GM21717 (cell line): ENCODE results near the gene SLC5A6.

Experiments used
- ATAC-seq: cut with Tn5 transposase; IDR thresholded peaks from one replicate; pipeline ENCODE4 v1.9.1; 2021; ENCODE audit warnings: mild to moderate bottlenecking, moderate library complexity; ENCODE audit not compliant: unreplicated experiment

The SLC5A6 gene

DNA sequence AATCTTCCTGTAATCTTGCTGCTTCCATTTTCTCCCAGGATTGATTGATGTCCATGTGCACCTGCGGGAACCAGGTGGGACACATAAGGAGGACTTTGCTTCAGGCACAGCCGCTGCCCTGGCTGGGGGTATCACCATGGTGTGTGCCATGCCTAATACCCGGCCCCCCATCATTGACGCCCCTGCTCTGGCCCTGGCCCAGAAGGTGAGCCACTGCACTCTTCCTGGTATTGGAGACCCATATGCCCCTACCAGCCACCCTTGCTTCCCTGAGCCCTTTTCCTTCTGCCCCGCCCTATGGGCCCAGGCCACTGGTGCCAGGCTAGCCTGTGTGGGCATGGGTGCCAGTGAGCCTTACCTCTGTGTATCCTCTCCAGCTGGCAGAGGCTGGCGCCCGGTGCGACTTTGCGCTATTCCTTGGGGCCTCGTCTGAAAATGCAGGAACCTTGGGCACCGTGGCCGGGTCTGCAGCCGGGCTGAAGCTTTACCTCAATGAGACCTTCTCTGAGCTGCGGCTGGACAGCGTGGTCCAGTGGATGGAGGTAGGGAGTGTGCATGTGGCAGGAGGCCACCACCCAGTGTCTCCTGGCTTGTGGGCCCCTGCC is 25.4 kb upstream of the SLC5A6 start:
- no peak for ATAC-seq

DNA sequence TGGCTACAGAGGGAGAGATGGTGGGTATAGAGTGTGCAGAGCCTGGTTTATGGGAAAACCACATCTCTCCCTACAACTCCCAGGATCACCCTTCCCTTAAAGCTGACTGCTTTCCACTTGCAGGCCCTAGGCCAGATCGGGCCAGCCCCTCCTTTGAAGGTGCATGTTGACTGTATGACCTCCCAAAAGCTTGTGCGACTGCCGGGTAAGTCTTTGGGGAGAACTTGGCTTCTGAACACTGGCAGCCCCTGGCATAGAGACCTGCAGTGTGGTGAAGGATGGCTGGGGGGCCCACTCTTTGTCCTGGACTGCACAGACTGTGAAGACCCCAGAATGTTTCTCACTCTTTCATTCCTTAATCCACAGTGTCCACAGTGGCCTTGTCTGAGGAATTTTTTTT is 24.6 kb upstream of the SLC5A6 start:
- ATAC-seq = no peak

DNA sequence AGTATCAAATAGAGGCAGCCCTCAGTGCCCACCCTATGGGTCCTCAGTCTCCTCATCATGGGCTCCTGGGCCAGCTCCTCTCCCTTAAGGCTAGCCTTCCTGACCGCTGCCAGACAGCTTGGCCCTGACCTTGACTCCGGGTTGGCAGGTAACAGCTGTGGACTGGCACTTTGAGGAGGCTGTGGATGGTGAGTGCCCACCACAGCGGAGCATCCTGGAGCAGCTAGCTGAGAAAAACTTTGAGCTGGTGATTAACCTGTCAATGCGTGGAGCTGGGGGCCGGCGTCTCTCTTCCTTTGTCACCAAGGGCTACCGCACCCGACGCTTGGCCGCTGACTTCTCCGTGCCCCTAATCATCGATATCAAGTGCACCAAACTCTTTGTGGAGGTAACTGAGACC is 24.1 kb upstream of the SLC5A6 start:
- ATAC-seq = no peak

DNA sequence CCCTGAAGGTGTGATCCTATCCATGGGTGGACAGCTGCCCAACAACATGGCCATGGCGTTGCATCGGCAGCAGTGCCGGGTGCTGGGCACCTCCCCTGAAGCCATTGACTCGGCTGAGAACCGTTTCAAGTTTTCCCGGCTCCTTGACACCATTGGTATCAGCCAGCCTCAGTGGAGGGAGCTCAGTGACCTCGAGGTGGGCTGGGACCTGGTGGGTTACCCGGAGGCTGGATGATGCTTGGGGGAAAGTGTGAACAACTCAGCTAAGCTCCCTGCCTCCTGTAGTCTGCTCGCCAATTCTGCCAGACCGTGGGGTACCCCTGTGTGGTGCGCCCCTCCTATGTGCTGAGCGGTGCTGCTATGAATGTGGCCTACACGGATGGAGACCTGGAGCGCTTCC is 21.3 kb upstream of the SLC5A6 start:
- ATAC-seq = no peak

DNA sequence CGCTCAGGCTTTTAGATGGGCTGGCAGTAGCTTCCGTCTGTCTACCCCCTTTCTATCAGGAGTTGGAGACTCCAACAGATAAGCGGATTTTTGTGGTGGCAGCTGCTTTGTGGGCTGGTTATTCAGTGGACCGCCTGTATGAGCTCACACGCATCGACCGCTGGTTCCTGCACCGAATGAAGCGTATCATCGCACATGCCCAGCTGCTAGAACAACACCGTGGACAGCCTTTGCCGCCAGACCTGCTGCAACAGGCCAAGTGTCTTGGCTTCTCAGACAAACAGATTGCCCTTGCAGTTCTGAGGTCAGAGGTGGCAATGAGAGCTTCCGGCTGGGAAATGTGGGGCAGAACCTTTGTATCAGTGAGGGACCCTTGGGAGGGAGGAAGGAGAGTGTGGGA is 19.9 kb upstream of the SLC5A6 start:
- ATAC-seq = no peak

DNA sequence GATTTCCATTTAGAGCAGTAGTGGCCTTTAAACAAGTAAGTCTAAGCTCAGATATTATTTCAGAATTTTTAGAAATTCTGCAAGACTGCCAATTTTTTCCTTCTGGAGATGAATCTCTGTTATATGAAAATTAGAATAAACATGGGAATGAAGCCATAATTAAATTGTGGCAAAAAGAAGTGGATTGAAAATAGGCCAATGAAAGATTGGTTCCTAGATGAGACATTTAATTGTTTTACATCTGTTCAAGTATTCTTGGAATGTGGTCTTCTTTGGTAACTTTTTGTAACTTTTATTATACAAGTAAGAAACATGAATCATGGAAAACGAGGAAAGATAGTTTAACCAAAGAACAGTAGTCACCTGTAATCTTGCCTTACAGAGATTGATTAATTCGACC is 15.4 kb upstream of the SLC5A6 start:
- no peak for ATAC-seq

DNA sequence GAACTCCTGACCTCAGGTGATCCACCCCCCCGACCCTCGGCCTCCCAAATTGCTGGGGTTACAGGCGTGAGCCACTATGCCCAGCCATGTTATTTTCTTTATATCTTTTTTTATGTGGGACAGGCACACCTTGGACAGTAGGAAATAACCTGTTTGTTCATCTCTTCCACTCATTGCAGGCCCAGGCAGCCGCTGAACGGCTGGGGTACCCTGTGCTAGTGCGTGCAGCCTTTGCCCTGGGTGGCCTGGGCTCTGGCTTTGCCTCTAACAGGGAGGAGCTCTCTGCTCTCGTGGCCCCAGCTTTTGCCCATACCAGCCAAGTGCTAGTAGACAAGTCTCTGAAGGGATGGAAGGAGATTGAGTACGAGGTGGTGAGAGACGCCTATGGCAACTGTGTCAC is 13.5 kb upstream of the SLC5A6 start:
- ATAC-seq = no peak

DNA sequence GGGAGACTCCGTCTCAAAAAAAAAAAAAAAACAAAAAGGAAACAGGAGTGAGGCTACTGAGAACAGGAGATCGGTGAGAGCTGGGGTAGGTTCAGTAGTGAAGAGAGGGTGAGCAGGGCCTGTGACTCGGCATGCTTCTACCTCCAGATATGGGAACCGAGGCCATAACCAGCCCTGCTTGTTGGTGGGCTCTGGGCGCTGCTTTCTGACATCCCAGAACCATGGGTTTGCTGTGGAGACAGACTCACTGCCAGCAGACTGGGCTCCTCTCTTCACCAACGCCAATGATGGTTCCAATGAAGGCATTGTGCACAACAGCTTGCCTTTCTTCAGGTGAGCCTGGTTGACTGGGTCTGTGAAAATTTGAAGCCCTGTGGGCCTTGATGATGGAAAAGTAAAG is 11.3 kb upstream of the SLC5A6 start:
- ATAC-seq = no peak

DNA sequence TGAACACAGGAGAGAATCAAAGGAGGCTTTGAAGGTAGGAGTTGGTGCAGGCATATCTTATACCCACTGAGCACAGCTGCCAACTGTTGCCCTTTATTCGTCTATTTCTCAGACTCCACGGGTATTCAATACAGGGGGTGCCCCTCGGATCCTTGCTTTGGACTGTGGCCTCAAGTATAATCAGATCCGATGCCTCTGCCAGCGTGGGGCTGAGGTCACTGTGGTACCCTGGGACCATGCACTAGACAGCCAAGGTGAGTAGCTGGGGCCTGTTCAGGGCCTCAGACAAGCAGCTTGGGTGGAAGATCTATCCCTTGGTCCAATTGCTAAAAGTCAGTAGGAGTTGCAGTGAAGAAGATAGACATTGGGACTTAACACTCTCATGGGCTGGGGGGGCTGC is 10.3 kb upstream of the SLC5A6 start:
- ATAC-seq = no peak

DNA sequence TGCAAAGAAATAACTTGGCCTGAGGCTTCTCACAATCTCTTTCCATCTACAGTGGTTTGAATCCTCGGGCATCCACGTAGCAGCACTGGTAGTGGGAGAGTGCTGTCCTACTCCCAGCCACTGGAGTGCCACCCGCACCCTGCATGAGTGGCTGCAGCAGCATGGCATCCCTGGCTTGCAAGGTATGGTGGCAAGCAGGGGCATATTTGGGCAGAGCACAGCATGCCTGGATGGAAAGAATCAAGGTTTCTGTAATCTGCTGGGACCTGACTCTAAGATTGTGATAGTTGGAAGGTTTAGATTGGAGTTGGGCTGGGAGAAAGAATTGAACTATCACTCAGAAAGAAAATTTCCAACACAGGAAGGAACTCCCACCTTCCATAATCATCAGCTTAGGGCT is 9.1 kb upstream of the SLC5A6 start:
- ATAC-seq = no peak

DNA sequence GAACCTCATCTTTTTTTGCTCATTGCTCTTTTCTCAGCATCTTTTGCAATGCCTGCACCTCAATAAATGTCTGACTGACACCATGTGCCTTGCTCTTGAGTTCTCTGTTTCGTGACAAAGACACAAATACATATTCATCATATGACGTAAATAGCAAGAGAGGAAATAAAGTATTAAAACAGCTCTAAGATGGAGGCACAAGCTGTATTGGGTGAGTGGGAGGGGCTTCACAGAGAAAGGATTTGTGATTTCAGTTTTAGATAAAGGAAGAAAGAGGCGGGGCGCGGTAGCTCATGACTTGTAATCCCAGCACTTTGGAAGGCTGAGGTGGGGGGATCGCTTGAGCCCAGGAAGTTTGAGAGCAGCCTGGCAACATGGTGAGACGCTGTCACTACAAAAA is 8.0 kb upstream of the SLC5A6 start:
- no peak for ATAC-seq

DNA sequence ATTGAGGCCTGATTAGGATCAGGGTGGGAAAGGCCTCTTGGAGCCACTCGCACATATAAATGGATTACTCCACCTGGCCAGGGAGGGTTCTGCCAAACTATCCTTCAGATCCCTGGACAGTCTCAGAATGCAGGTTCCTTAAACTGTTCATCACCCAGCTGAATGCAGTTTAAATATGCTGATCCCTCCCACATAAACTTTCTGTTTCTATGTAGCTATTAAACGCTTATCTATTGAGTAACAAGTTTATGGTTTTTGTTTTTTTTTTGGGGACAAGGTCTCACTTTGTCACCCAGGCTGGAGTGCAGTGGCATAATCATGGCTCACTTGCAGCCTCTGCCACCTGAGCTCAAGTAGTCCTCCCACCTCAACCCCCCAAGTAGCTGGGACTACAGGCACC is 7.0 kb upstream of the SLC5A6 start:
- ATAC-seq = no peak

DNA sequence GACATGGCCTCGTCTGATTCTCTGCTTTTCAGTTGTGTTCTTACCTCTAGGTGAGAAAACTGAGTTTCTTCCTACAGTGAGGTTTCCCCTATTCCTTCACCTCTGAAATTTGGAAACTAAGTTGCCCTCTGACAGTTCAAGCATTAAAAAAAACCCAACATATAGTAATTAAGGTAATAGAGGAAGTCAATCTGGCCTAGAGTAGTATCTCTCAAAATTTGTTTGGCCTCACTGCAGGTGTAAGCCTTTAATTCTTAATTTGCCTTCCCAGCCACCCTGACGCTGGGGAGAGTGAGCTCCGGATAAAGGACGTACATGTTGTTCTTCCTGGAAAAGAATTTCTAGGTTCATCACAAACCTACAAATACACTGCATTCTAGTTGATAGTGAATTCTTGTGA is 6.5 kb upstream of the SLC5A6 start:
- ATAC-seq = no peak

DNA sequence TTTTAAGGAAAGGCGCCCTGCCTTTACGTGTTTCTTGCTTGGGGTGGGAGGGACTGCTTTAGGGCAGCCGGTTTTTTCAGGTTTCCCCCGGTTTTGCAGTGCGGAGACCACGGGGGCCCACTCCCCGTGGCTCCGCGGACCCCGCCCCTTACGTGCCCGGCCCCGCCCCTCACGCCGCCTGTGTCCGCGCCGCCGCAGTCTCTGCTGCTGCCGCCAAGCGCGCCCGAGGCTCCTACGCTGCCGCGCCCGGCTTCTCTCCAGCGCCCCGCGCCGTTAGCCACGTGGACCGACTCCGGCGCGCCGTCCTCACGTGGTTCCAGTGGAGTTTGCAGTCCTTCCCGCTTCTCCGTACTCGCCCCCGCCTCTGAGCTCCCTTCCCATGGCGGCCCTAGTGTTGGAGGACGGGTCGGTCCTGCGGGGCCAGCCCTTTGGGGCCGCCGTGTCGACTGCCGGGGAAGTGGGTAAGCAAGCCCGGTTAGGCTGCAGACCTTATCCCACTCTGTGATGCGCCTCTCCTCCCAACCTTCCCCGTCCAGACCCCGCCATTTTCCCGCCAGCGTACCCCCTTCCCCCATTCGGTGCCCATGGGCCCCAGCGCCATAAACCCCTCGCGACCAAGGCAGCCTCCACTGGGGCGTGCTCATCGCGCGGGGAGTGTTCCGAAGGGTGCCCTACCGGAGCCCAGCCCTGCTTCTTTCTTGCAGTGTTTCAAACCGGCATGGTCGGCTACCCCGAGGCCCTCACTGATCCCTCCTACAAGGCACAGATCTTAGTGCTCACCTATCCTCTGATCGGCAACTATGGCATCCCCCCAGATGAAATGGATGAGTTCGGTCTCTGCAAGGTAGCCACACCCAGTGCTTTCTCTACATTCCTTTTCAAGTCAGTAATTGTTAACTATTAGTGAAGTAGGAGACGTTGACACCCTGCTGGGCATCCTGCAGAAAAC is 5.4 kb upstream of the SLC5A6 start, which contains the start of gene CAD:
Gene CAD (plus strand): TSS at position 197 of the 949 bp plus-strand sequence. CDS start 183 bp downstream, at position 380.
- peak; percentile 55 for ATAC-seq

DNA sequence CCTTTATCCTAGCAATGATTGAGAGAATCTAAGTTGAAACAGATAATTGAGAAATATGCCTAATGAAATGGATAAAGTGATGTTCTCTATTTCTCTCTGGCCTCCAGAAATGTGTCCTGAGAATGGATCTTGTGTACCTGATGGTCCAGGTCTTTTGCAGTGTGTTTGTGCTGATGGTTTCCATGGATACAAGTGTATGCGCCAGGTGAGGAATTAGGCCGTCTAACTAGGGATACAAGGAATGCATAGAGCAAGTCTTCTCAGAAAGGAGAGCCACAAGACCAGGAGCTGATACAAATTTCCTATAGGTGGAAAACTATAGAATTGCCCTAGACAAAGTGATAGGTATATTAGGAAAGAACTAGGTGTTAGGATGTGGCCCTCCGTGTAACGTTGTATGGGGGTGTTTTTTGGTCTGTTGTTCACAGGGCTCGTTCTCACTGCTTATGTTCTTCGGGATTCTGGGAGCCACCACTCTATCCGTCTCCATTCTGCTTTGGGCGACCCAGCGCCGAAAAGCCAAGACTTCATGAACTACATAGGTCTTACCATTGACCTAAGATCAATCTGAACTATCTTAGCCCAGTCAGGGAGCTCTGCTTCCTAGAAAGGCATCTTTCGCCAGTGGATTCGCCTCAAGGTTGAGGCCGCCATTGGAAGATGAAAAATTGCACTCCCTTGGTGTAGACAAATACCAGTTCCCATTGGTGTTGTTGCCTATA is 4.5 kb upstream of the SLC5A6 start:
- ATAC-seq = no peak

DNA sequence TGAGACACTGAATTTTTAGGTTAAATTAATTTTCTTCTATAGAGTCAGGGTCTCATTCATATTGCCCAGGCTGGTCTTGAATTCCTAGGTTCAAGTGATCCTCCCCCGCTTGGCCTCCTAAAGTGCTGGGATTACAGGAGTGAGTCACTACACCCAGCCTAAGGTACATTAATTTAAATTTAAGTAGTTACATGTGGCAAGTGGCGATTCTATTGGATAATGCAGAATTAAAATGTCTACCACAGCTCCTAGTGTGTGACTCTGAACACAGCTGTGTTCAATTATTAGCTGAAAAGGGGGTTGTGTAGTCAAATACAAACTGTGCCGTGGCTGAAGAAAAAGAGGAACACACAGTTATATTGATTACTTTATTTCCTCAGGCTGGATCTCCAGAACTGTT is 2.9 kb upstream of the SLC5A6 start:
- no peak for ATAC-seq

DNA sequence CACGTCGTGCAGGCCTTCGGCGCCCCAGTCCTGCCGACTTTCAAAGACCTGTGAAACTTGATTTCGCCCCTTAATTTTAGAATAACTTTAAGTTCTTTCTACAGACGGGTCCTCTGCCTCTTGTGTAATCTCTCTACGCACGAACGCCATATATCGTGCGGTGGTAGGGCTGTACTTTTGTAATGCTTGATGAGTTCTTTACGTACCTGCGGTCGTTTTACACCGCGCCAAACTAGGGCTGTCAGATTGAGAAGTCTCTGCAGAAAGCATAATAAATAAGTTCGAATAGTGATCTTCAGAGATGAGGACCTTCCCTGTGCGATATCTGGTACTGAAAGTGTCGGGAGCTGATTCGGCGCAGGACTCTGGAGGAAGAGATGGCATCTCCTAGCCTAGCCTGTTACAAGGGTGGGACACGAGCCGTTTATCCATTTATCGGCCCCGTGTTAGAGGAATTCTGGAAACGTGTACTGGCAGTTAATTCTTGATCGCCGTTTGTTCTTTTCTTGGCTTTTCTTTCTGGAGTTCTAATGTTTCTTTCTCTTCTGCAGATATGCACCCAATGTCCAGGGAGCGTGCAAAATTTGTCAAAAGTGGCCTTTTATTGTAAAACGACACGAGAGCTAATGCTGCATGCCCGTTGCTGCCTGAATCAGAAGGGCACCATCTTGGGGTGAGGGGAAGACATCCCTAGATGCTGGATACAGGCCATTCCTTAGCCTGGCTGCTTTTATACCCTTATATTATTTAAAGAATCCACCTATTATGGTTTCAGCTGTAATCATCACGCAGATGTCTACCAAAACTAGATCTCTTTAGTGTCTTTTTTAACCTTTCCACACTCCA is 781 bp upstream of the SLC5A6 start:
- ATAC-seq = peak; percentile 8

DNA sequence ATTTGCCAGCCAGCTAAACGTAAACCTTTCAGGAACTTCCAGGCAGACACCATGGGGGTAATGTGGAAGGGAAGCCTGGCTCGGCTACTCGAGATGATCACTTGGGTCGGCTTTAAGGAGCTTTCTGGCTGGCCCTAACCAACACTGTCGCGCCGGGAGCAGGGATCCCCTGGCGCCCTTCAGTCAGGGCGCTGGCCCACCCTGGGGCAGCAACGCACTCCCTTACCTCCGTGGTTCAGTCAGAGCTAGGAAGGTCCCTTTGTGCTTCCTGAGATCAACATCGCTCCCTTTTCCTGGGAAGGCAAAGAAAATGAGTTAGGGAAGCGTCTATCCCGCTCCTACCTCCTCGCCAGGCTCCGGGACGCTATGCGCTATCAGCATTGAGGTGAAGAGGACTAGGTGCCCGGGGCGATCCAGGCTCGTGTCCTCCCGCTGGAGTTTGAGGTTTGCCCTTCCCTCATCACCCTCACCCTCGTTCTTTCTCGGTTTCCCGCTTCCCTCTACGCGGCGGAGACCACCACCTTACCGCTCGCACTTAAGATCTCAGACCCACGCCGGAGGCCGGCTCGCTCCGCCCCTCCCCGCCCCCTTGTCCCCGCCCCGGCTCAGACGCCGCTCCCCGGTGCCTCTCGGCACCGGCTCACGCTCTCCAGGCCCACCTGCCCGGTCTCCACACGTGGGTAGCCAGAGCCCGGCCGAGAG is 676 bp downstream of the SLC5A6 start:
- peak; percentile 11 for ATAC-seq

DNA sequence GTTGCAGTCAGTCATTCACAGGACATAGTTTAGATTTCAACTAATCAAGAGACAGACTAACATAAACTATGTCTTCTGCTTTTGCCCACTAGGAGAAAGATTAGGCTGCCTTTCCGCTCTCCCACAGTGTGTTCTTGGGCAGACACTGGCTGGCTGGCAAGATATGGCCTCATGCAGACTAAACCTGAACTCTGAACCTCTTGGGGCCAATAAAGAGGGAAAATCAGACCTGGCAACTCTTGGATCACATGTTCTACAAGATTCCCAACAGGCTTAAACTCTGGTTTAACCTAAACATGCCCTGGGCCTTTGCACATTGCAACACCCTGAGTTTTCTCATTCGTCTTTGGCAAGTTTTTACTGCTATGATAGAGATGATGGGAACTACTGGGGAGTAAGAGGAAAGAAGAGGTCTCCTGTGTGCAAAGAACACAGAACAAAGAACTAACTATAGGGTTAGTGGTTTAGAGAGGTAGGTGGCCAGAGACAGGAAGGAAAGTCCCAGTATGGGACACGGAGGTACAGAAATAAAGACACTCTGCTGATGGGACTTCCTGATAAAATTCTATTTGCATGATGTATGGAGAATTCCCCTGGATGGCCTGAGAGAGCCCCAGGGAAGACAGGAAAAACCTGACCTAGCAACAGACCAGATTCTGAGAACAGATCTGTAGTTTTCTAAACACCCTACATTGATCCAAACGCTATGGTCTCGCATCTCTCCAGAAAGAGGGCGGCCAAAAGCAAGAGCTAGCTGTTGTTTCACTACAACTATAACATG is 2.3 kb downstream of the SLC5A6 start:
- ATAC-seq = no peak
